Hematopoietic multipotent progenitor cell treated with erythropoietin and hydrocortisone succinate and interleukin-3 and kit ligand, for 8 days (in vitro differentiated cells): ENCODE data around the gene TRIM46.
"Not testable (repeated sequence)": the region's sequence is repeated elsewhere in the genome, so short reads cannot be mapped to it uniquely, and the experiment has no call there.

Source experiments
- DNase-seq: peaks from one replicate; pipeline ENCODE4 v3.0.0-alpha.2; 2015

TRIM46 gene

GRCh38 chr1:155189926-155190325 lies 16.3 kb downstream of the TRIM46 start:
- not testable (repeated sequence) for DNase-seq

- no peak for DNase-seq
Measured at GRCh38 chr1:155191904-155192303, 18.3 kb downstream of the TRIM46 start.

- peak; percentile 89 for DNase-seq
Measured at GRCh38 chr1:155192346-155193274, 19.0 kb downstream of the TRIM46 start.

GRCh38 chr1:155193275-155193990 lies 19.8 kb downstream of the TRIM46 start:
- DNase-seq, result peak; percentile 98

- DNase-seq, result not testable (repeated sequence)
Measured at GRCh38 chr1:155193991-155194240, 20.3 kb downstream of the TRIM46 start.

GRCh38 chr1:155195201-155196102 lies 21.8 kb downstream of the TRIM46 start:
- DNase-seq, result no peak

- no peak for DNase-seq
Measured at GRCh38 chr1:155196103-155196892, 22.6 kb downstream of the TRIM46 start.

GRCh38 chr1:155196893-155197638 lies 23.4 kb downstream of the TRIM46 start:
- DNase-seq, result no peak

- no peak for DNase-seq
Measured at GRCh38 chr1:155197901-155198546, 24.4 kb downstream of the TRIM46 start.

GRCh38 chr1:155198547-155198906 lies 24.9 kb downstream of the TRIM46 start:
- DNase-seq, result no peak

- no peak for DNase-seq
Measured at GRCh38 chr1:155199792-155200191, 26.1 kb downstream of the TRIM46 start.

- DNase-seq, result no peak
Measured at GRCh38 chr1:155200920-155201319, 27.3 kb downstream of the TRIM46 start.

GRCh38 chr1:155202198-155202597 lies 28.5 kb downstream of the TRIM46 start:
- DNase-seq, result no peak

GRCh38 chr1:155202731-155203515 lies 29.3 kb downstream of the TRIM46 start:
- no peak for DNase-seq

GRCh38 chr1:155205035-155205434 lies 31.4 kb downstream of the TRIM46 start:
- DNase-seq, result no peak

GRCh38 chr1:155205969-155206593 lies 32.4 kb downstream of the TRIM46 start:
- no peak for DNase-seq

- DNase-seq, result peak; percentile 92
Measured at GRCh38 chr1:155206891-155207805, 33.5 kb downstream of the TRIM46 start.

- peak; percentile 30 for DNase-seq
Measured at GRCh38 chr1:155207806-155208540, 34.3 kb downstream of the TRIM46 start, which contains the start of gene THBS3. Gene THBS3, minus strand, starts transcription at chr1:155207897. Its CDS starts 21 bp downstream, at chr1:155207876.
